Esophagus muscularis mucosa (tissue), 4 donors: ENCODE results near the gene MYEF2. TPM values are rescaled to one million over a fixed set of nuclear protein-coding genes. Genes with fewer than 3 reads are reported as not detected.

Experiments
- DNase-seq: peaks from one replicate; pipeline ENCODE4 v3.0.0-alpha.2; 2017; ENCODE audit errors: extremely low spot score
- H3K27ac ChIP-seq, 4 donors: fragments of 200-600 bp; sonication (generic); replicated peaks in 1 of 4; 1 replicate in 3 of 4; 2 replicates in 1 of 4; pipeline ENCODE4 v1.5.1; 2016 to 2019; ENCODE audit warnings: mild to moderate bottlenecking in 1 of 4
- H3K27me3 ChIP-seq, 4 donors: fragments of 200-600 bp; sonication (generic); one replicate each; pipeline versions ENCODE4 v1.5.1 to v1.6.0; 2016 to 2019
- H3K36me3 ChIP-seq, 4 donors: fragments of 200-600 bp; sonication (generic); one replicate each; pipeline ENCODE4 v1.5.1; 2016 to 2019
- H3K4me1 ChIP-seq, 4 donors: fragments of 200-600 bp; sonication (generic); one replicate each; pipeline ENCODE4 v1.5.1; 2016 to 2019
- H3K4me3 ChIP-seq, 4 donors: fragments of 200-600 bp; sonication (generic); 1 replicate in 2 of 4; 2 replicates in 2 of 4; pipeline ENCODE4 v1.5.1; 2016 to 2019; ENCODE audit warnings: mild to moderate bottlenecking in 4 of 4, moderate library complexity in 1 of 4
- H3K9me3 ChIP-seq, 4 donors: fragments of 200-600 bp; sonication (generic); 1 replicate in 3 of 4; 2 replicates in 1 of 4; pipeline ENCODE4 v1.5.1; 2016 to 2019
- CTCF ChIP-seq, 3 experiments: fragments of 200-600 bp in 2 of 3; fragments of 450-650 bp in 1 of 3; sonication (generic) in 2 of 3; IDR thresholded peaks; one replicate each; pipeline ENCODE4 v1.5.1; 2017 to 2019; ENCODE audit warnings: antibody characterized with exemption in 3 of 3, mild to moderate bottlenecking in 2 of 3, moderate library complexity in 1 of 3
- EP300 ChIP-seq: sonication (generic); formaldehyde crosslinking; IDR thresholded peaks from one replicate; pipeline ENCODE4 v1.6.1; 2017; ENCODE audit warnings: antibody characterized with exemption
- POLR2A ChIP-seq: fragments of 450-650 bp; IDR thresholded peaks from one replicate; pipeline ENCODE4 v1.6.1; 2017; ENCODE audit warnings: antibody characterized with exemption, moderate library complexity, mild to moderate bottlenecking, low read depth
- POLR2AphosphoS5 ChIP-seq, 2 donors: sonication (generic); formaldehyde crosslinking; IDR thresholded peaks; one replicate each; pipeline ENCODE4 v1.6.1; 2017; ENCODE audit warnings: antibody characterized with exemption in 2 of 2
- WGBS: methylation state at CpG from one replicate; pipeline ENCODE4 v1.1.5; 2018; 5-methylcytosine and 5-hydroxymethylcytosine counted together
- intact Hi-C: fragments of 100-400 bp; cut with DNase I; formaldehyde crosslinking; loops from one replicate; pipeline ENCODE4 v1.15.1; 2023
- total RNA-seq, 4 donors: library from RNA; depleted of rRNA; stranded (reverse); fragments of >200 nt; gene quantifications; one replicate each; pipeline versions ENCODE4 v1.1.0 to v1.2.1, GENCODE V29; 2016

MYEF2 gene
- total RNA-seq, 4 donors from 2014 or later = 20.0 to 41.1 (median 27.3) TPM

- H3K27ac ChIP-seq = no peak overlapping the region
- no peak for DNase-seq
- no peaks in the 10 kb centered on the region for H3K9me3 ChIP-seq
- TF ChIP-seq CTCF (IDR thresholded peaks at IDR 0.05) = no peak
- no peak for TF ChIP-seq POLR2AphosphoS5 (IDR thresholded peaks at IDR 0.05)
- TF ChIP-seq EP300 = no peak
- no peak for TF ChIP-seq POLR2A
- H3K36me3 ChIP-seq = peaks cover 0 to 10% (median 0%) of the 10 kb centered on the region in 4 donors
- no peaks in the 10 kb centered on the region for H3K27me3 ChIP-seq
- no peaks in the 10 kb centered on the region for H3K4me1 ChIP-seq
- no peak overlapping the region for H3K4me3 ChIP-seq
- intact Hi-C loops = no loop called here
- 64% methylated on average over 3 of the region's 3 CpGs for WGBS
Measured at GRCh38 chr15:48168616-48169015, 9.5 kb downstream of the MYEF2 start.

- intact Hi-C loops = no loop called here
- no peak overlapping the region for H3K27ac ChIP-seq
- no peak overlapping the region for H3K4me3 ChIP-seq
- DNase-seq = no peak
- no peaks in the 10 kb centered on the region for H3K4me1 ChIP-seq
- WGBS = 100% methylated on average over 2 of the region's 2 CpGs
- H3K27me3 ChIP-seq = no peaks in the 10 kb centered on the region
- H3K36me3 ChIP-seq = peaks cover 0 to 46% (median 6%) of the 10 kb centered on the region in 4 donors
- TF ChIP-seq POLR2A (no peak), EP300 (no peak), POLR2AphosphoS5 (IDR thresholded peaks at IDR 0.05) (no peak), CTCF (IDR thresholded peaks at IDR 0.05) (no peak)
- H3K9me3 ChIP-seq = no peaks in the 10 kb centered on the region
Measured at GRCh38 chr15:48153526-48153925, 24.6 kb downstream of the MYEF2 start.

- intact Hi-C loops = no loop called here
- no peaks in the 10 kb centered on the region for H3K27me3 ChIP-seq
- no peak overlapping the region for H3K27ac ChIP-seq
- H3K4me1 ChIP-seq = peaks cover 0 to 18% (median 14%) of the 10 kb centered on the region in 4 donors
- H3K9me3 ChIP-seq = no peaks in the 10 kb centered on the region
- no peak overlapping the region for H3K4me3 ChIP-seq
- WGBS = 88% methylated on average over 4 of the region's 4 CpGs
- no peak for TF ChIP-seq CTCF (IDR thresholded peaks at IDR 0.05)
- no peak for TF ChIP-seq POLR2AphosphoS5 (IDR thresholded peaks at IDR 0.05)
- no peak for TF ChIP-seq POLR2A
- TF ChIP-seq EP300 = no peak
- peaks cover 0 to 33% (median 8%) of the 10 kb centered on the region in 4 donors for H3K36me3 ChIP-seq
- DNase-seq = no peak
Measured at GRCh38 chr15:48149858-48150257, 28.2 kb downstream of the MYEF2 start.

- intact Hi-C loops = no loop called here
- TF ChIP-seq CTCF (IDR thresholded peaks at IDR 0.05) (no peak), POLR2A (no peak), POLR2AphosphoS5 (IDR thresholded peaks at IDR 0.05) (no peak), EP300 (no peak)
Measured at GRCh38 chr15:48147358-48147757, 30.7 kb downstream of the MYEF2 start.

GRCh38 chr15:48145923-48146322, 32.2 kb downstream of the MYEF2 start:
- H3K9me3 ChIP-seq = no peaks in the 10 kb centered on the region
- no peak for DNase-seq
- no peak overlapping the region for H3K4me3 ChIP-seq
- H3K27ac ChIP-seq = peak overlapping the region in 3 of 4 donors; percentile 35 to 58 (median 48)
- TF ChIP-seq POLR2AphosphoS5 (IDR thresholded peaks at IDR 0.05) (no peak), CTCF (IDR thresholded peaks at IDR 0.05) (no peak), POLR2A (no peak), EP300 (no peak)
- no peaks in the 10 kb centered on the region for H3K27me3 ChIP-seq
- intact Hi-C loops = no loop called here
- H3K4me1 ChIP-seq = peaks cover 4 to 48% (median 43%) of the 10 kb centered on the region in 4 donors
- H3K36me3 ChIP-seq = peaks cover 0 to 12% (median 2%) of the 10 kb centered on the region in 4 donors

More at GRCh38 chr15:48147358-48147757, 30.7 kb downstream of the MYEF2 start:
- no peaks in the 10 kb centered on the region for H3K27me3 ChIP-seq
- peaks cover 4 to 42% (median 37%) of the 10 kb centered on the region in 4 donors for H3K4me1 ChIP-seq
- no peaks in the 10 kb centered on the region for H3K9me3 ChIP-seq
- no peak overlapping the region for H3K27ac ChIP-seq
- no peak overlapping the region for H3K4me3 ChIP-seq
- no peak for DNase-seq
- peaks cover 0 to 22% (median 6%) of the 10 kb centered on the region in 4 donors for H3K36me3 ChIP-seq
